ENCODE results near the gene PLA2G4A.

Gene PLA2G4A

GRCh38 chr1:186996816-186997215, 168.1 kb downstream of the PLA2G4A start:
- Mint-ChIP-seq H3K36me3 (ENCODE audit: low read depth) (no peaks in the 10 kb centered on the region), H3K27me3 (ENCODE audit: low read depth) (no peaks in the 10 kb centered on the region), H3K9me3 (no peaks in the 10 kb centered on the region), H3K27ac (no peak overlapping the region), H3K4me3 (no peak overlapping the region), H3K4me1 (no peaks in the 10 kb centered on the region)
- TF ChIP-seq CTCF (IDR thresholded peaks at IDR 0.05; ENCODE audit: unreplicated experiment in 3 of 3) = no peak

GRCh38 chr1:186997877-186998276, 169.1 kb downstream of the PLA2G4A start:
- Mint-ChIP-seq H3K27me3 (ENCODE audit: low read depth) (no peaks in the 10 kb centered on the region), H3K4me1 (no peaks in the 10 kb centered on the region), H3K36me3 (ENCODE audit: low read depth) (no peaks in the 10 kb centered on the region), H3K4me3 (no peak overlapping the region), H3K9me3 (no peaks in the 10 kb centered on the region), H3K27ac (no peak overlapping the region)
- no peak for TF ChIP-seq CTCF (IDR thresholded peaks at IDR 0.05; ENCODE audit: unreplicated experiment in 3 of 3)

GRCh38 chr1:186999506-186999905, 170.8 kb downstream of the PLA2G4A start:
- no peaks in the 10 kb centered on the region for H3K4me1 Mint-ChIP-seq
- H3K27me3 Mint-ChIP-seq (ENCODE audit: low read depth) = no peaks in the 10 kb centered on the region
- H3K9me3 Mint-ChIP-seq = no peaks in the 10 kb centered on the region
- H3K4me3 Mint-ChIP-seq = no peak overlapping the region
- TF ChIP-seq CTCF (IDR thresholded peaks at IDR 0.05; ENCODE audit: unreplicated experiment in 3 of 3) = no peak
- H3K36me3 Mint-ChIP-seq (ENCODE audit: low read depth) = no peaks in the 10 kb centered on the region
- no peak overlapping the region for H3K27ac Mint-ChIP-seq

GRCh38 chr1:187001198-187001889, 172.6 kb downstream of the PLA2G4A start:
- H3K36me3 Mint-ChIP-seq (ENCODE audit: low read depth) = no peaks in the 10 kb centered on the region
- H3K4me3 Mint-ChIP-seq = no peak overlapping the region
- no peaks in the 10 kb centered on the region for H3K27me3 Mint-ChIP-seq (ENCODE audit: low read depth)
- no peaks in the 10 kb centered on the region for H3K4me1 Mint-ChIP-seq
- no peak for TF ChIP-seq CTCF (IDR thresholded peaks at IDR 0.05; ENCODE audit: unreplicated experiment in 3 of 3)
- H3K27ac Mint-ChIP-seq = no peak overlapping the region
- H3K9me3 Mint-ChIP-seq = peaks cover 2% of the 10 kb centered on the region

DNA sequence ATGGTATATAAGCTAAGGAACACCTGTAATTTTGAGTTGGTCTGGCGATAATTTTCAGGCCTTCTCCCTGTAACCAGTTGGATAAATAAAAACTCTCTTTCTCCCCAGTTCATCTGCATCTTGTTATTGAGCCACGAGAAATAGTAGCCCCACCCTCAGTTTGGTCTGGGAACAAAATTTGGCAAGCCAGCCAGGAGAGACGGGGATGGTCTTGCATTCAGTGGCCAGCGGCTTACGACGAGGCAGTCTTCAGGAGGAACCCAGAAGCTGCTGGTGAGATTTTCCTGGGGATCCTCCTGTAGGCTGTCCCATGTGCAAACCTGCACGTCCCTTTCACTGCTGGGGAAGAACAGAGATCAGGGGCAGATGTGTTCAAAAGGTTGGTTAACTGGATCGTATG, 174.6 kb downstream of the PLA2G4A start:
- H3K36me3 Mint-ChIP-seq (ENCODE audit: low read depth) = no peaks in the 10 kb centered on the region
- no peak overlapping the region for H3K4me3 Mint-ChIP-seq
- H3K27ac Mint-ChIP-seq = no peak overlapping the region
- H3K27me3 Mint-ChIP-seq (ENCODE audit: low read depth) = no peaks in the 10 kb centered on the region
- H3K9me3 Mint-ChIP-seq = peaks cover 5% of the 10 kb centered on the region
- no peaks in the 10 kb centered on the region for H3K4me1 Mint-ChIP-seq
- TF ChIP-seq CTCF (IDR thresholded peaks at IDR 0.05; ENCODE audit: unreplicated experiment in 3 of 3) = no peak

- peaks cover 10% of the 10 kb centered on the region for H3K9me3 Mint-ChIP-seq
- H3K36me3 Mint-ChIP-seq (ENCODE audit: low read depth) = no peaks in the 10 kb centered on the region
- H3K27me3 Mint-ChIP-seq (ENCODE audit: low read depth) = no peaks in the 10 kb centered on the region
- TF ChIP-seq CTCF (IDR thresholded peaks at IDR 0.05; ENCODE audit: unreplicated experiment in 3 of 3) = no peak
- H3K27ac Mint-ChIP-seq = no peak overlapping the region
- H3K4me3 Mint-ChIP-seq = no peak overlapping the region
- no peaks in the 10 kb centered on the region for H3K4me1 Mint-ChIP-seq
Observed at GRCh38 chr1:187006896-187007295, 178.1 kb downstream of the PLA2G4A start.
